ENCODE results near the gene ETV5.
"Not testable (repeated sequence)": the region's sequence is repeated elsewhere in the genome, so short reads cannot be mapped to it uniquely, and the experiment has no call there.

ETV5 gene

DNA sequence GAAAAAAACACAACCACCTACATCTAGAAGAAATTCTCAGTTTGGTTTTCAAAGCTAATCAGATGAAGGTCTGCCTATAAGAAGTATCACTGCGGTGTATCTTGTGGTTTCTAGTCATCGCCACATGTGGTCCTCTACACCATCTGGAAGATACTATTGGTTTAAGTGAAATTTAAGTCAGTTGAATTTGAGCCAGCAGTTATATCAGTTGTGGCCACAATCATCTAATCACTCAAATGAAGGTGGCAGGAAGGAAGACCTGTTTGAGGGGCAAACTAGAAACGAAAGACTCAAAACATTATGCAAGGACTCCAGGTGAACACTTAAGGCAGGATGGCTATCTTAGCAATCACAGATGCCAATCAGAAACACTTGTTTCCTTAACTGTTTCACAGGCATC is 48.7 kb downstream of the ETV5 start:
- DNase-seq, result no peak

DNA sequence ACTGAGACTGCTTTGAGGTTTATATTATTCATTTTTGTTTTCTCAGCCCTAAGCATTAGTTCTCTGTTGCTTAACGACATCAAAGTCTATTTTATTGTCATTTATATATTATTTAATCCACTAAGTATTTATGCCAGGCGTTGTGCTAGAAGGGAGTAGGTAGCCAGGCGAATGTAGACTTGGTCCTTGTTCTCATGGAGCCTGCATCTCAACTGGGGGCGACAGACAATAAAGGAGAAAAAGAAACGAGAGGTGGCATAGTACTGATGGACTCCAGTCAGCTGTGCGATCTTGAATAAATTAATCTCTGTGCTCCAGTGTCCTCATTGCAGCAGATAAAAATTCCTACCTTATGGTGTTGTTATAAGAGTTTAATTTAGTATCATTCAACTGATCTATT is 49.7 kb downstream of the ETV5 start:
- DNase-seq, result no peak

DNA sequence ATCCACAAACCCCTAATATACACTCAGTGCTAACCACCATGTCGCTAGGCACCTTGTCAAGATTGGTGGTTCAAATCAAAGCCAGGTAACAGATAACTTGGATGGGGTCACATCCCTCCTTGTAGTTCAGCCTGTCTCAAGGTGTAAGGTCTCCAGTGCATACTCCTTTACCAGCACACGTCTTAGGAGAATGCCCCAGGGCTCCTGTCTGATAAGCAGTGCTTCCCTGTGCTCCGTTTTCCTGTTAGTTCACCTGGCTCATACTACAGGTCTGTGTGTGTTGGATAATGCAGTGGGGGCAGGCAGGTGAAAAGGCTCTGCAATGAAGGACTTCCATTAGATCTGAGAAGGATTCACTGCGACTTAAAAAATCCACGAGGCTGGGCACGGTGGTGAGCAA is 50.7 kb downstream of the ETV5 start:
- DNase-seq, result no peak

DNA sequence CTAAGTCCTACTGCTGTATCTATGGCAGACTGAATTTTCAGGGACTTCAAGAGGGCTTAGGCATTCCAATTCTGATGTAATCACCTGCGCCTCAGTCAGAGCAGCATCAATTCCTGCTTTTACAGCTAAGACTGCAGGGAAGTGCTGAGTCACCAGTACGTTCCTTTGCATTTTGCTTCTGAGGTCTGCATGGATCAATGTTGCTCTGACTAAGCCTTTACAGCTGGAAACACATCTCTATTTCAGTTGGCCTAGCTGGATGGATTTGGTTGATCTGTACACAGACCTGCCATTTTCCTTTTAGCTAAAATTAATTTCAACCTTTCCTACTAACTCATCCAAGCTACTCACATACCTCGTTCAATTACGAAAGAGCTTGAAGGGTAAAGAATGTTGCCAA is 51.3 kb downstream of the ETV5 start:
- no peak for DNase-seq

DNA sequence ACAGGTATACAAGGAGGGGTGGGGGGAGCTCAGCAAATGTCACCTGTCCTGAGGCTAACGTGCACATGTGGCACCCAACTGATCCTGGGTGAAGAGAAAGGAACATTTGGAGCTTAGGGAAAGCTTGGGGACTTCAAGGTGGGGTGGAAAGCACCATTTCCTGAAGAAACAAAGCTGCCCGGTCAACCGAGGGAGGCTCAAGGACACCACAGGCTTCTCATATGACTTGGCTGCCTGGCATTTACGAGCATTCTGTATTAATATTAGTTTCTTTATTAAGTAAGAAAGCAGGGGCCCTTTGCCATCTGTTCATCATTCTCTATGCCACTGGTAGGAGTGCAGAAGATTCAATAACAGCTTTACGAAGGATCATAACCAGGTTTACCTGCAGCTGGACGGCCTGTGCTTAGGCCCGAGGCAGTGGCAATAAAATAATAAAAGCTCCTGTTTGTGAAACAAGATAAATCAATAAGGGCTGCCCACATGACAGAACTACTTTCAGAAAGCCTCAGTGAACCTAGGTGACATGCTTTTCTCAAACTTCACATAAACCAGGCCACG is 54.0 kb downstream of the ETV5 start:
- DNase-seq, result no peak

DNA sequence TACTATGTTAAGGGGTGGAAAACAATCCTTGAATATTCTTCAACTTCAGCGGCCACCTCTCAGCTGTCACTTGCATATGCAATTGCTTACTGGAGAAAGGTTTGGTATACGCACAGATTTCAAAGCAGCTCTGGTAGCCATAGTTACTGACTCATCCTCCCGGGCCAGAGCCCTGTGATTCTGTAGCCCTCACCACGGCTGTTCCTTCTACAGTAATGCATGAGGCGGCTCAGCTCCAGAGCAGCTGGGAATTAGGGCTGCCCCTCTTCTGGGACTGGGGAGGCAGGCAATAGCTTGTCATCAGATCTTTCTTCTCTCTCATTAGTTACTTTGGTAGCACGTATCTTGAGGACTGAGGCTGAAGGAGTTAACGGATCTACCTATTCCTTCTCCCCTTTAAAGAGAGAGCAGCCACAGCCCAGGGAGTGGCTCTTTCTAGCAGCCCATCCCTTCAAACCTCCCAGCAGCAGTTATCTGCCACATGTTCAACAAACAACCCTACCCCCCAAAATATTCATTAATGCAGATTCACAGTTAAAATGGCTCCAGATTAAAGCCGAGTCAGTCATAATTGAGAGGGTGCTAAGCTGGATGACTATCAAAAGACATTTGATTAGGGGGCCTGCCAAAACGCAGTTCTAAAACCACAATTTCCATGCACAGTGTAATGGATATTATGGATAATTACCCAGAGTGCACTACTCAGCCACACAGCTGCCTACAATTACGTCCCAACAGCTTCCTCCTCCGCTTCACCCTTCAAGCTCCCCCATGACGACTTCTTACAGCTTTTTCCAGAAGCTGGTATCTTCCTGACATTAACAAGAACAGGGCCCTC is 54.7 kb downstream of the ETV5 start:
- DNase-seq, result no peak

DNA sequence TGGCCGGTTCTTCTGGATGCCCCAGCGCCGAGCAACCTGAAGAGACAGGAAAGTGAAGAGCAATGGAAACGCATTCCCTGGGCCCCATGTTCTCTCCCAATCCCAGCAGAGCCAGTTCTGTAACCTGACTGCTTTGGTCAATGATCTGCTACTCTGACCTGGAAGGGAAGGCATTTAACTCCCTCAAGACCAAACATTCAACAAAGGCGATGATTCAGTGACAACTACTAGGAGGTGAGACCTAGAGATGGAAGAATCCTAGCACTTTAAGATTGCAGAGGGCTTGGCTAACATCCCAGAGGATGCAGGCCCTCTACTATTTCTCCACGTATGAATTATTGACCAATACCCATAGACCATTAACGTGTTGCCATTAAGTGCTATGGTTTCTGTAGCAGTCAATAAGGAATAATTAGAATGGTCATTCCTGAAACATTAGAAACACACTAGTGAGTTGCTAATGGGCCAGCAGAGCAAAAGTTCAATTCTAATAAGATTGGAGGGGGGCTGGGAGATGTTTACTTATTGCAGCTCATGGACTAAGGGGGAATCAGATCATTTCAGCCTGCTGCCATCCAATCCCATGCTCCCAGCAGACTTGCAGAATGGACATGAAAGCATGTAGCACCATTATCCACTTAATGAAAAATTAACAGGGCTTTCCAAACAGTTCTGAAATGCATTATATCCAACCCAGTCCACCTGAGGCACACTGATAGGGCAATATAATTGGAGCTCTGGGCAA is 56.6 kb downstream of the ETV5 start:
- no peak for DNase-seq

DNA sequence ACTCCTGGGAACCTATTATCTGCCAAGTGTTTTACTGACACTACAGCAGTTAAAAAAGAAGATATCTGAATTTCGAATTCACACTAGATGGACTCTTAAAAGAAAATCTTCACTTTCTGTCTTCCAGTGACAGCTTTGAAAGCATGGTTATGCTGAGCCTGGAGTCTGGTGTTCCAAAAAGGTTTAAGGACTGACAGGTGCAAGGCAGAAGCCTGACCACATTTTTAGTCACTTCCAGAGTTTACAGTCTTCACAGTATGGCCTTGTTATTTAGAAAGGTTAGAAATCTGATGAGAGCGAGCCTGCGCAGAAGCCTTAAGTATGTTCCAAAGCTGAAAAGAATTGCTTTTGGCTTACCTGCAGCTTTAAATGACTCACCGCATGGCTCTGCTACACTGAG is 59.9 kb downstream of the ETV5 start:
- DNase-seq, result no peak

DNA sequence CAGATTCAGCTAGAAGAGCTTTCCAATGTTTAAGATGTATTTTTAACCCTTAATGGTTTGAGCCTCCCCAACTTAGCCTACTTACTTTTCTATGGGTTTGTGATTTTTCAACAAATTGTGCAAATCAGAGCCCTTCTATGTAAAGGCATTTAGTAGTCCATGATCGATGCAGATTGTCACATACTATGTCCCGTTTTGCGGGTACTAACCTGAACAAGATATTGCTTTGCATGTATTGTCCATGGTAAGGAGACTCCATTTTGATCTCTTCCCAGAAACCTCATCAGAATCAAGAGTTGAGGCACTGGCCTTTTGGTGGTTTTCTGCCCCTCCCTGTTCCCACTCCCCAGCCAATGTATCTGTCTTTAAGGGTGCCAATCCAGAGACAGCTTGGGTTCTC is 60.8 kb downstream of the ETV5 start:
- DNase-seq, result no peak

DNA sequence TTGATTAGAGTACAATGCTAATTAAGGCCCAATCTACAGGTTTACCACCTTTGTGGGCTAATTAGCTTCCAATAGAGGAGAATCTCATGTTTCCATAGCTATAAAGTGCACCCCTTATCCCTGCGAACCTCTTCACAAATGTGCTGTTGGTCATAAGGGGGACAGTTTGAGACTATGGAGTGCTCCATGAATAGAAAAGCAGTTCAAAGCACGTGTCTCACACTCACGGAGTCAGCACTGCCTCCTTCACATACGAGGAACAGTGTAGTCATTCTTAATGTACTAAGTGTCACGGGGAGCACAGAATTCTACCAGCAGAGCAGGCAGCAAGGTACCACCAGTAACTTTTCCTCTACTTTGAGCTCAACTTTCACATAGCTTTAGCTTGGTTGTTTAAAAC is 62.1 kb downstream of the ETV5 start:
- DNase-seq, result no peak

DNA sequence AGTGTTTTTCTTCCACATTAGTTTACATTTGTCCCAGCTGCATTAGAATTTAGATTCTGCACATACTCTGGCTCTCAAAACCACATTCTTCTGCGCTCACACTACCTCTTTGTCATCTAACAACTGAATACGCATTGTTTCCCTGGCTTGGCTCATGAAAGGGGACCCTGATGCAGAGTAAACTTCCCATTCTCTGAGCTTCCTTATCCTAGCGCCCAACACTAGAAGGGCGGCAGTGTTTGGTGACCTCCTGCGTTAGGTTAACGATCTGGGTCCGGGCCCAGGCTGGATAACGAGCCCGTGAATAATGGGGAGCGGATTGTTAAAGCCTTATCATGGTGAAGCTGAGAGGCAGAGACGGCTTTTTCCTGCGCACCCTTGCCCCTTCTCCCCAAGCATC is 63.9 kb downstream of the ETV5 start:
- DNase-seq, result no peak

DNA sequence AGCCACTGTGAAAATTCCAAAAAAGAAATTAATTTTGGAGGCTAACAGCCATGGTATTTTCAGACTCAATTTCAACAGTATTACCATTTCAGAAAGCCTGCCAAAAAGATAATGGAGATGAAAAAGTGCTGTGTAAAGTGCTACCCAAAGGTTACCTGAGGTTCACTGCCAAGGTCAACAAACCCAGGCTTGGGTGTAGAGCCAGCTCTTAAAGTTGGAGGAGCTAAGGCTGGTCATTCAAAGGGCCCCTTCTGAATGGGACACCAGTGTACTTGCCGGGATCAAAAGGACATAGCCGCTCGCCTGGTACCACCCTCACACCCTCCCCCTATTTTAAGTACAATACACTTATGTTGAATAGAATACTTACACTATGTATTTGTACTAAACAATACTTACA is 64.5 kb downstream of the ETV5 start:
- DNase-seq, result no peak

DNA sequence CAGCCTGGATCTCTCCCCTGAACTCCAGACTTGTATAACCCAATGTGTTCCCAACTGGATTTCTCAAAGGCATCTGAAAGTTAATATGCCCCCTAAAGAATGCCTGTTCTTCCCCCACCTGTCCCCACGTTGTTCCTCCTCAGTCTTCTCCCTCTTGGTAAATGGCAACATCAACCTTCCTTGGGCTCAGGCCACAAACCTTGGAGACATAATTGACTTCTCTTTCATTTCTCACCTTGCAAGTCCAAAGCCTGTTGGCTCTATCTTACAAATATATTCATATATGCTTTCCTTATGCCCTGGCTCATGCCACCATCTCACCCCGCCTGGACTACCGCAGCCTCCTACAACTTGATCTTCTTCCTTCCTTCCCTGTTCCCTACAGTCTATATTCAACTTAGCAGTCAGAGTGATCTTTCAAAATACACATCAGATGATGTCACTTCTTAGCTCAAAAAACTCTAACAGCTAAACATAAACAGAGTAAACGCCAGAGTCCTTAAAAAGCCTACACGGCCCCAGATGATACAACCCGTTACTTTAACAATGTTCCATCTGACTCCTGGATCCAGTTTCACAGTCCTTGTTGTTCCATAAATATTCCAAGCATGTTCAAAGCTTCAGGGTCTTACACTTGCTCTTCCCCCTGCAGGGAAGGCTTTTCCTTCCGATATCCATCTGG is 66.2 kb downstream of the ETV5 start:
- no peak for DNase-seq

DNA sequence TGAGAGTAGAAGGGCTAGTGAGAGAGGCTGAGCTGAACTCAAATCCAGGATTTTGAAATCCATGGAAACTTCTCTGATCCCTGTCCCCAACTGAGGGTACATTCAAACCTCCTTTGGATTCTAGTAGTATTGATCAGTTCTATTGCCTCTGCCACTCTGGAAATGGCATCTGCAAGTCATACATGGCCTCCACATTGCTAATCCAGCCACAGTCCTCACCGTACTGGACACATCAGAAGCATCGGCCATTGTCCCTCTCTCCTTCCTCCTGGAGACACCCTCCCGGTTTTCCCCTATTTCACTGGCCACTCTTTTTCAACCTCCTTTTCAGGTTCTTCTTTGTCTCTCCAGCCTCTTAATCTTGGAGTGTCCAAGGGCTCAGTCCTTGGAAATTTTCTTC is 66.9 kb downstream of the ETV5 start:
- no peak for DNase-seq

DNA sequence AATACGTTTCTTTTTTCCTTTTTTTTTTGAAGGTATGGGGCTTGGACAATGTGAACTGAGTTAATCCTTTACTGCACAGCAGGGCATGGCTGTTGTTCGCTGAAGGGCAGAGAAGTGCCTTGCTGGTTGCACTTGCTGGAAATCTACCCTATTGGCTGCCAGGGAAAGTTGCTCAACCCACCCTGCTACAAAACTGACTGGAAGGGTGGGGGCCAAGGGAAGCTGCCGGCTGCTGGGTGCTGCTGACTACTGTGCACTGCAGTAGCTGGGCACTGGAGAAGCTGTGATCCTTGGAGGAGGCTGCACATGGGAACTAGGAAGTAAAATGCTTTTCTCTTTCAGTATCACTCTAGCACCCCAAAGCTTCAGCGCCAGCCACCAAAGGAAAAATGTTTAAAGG is 70.5 kb downstream of the ETV5 start:
- DNase-seq, result no peak

DNA sequence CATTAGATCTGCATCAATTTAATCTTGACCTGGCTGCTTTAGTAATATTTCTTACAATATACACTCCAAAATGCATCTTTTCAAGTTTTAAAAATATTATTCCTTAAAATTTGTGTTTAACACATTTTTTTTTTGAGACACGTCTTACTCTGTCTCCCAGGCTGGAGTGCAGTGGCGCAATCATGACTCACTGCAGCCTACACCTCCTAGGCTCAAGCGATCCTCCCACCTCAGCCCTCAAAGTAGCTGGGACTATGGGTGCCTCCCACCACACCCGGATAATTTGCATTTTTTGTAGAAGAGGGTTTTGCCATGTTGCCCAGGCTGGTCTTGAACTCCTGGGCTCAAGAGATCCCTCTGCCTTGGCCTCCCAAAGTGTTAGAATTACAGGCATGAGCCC is 73.6 kb downstream of the ETV5 start:
- DNase-seq, result no peak

DNA sequence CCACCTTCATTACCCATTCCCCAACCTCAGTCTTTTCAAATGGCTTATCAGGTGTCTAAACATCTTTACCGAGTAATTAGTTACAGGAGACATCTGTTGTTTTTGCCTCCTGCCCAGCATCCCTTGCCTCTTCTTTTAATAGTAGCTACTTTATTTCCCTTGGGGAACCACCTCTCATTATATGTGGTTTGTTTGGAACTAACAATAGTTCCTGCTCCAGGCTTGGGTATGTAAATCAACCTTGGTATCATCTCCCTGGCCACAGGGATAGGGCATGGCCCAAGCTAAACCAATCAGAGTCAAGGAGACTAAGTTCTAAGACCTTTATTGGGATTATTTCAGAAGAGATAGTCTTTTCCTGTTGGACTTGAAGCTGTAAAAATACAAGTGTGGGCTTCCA is 76.6 kb downstream of the ETV5 start:
- no peak for DNase-seq

DNA sequence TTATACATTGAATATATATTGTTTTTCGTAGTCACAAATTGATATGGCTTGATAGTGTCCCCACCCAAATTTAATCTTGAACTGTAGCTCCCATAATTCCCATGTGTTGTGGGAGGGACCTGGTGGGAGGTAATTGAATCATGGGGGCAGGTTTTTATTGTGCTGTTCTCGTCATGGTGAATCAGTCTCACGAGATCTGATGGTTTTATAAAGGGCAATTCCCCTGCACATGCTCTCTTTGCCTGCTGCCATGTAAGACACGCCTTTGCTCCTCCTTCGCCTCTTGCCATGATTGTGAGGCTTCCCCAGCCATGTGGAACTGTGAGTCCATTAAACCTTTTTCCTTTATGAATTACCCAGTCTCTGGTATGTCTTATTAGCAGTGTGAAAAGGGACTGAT is 82.9 kb downstream of the ETV5 start:
- DNase-seq, result not testable (repeated sequence)

DNA sequence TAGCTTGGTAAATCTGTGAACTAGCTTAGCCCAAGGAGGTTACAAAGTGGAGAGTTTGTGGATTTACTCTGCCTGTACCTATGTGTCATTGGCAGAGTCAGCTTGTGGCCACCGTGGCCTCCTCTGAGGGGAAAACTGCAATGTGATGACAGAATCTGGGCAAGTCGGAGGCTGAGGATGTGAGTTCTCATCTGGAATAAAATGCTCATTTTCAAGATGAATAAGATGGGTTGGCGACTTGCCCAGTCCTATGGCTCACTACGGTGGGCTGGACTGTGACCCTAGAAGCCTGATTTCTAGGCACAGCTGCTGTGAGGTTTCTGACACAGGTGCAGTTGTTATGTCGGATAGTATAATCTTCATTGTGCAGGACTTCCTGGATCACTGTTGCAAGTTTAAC is 83.7 kb downstream of the ETV5 start:
- DNase-seq, result no peak

DNA sequence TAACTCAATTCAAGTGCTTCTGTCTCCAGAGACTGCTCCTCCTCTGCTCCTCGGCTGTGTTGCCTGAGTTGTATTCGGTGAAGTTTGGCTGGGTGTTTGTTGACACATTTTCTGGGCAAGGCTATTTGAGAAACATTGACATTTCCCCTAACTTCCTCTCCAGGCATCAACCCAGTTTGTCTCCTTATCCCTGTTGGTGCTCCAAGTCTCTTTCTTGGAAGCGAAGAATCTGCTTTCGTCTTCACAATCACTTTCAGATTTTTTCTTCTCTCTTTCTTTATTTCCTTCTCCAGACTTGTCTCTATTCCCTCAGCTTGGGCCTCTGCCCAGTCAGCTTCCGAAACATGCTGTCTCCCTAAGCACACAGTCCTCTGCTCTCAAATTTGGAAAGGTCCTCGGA is 84.7 kb downstream of the ETV5 start:
- no peak for DNase-seq

DNA sequence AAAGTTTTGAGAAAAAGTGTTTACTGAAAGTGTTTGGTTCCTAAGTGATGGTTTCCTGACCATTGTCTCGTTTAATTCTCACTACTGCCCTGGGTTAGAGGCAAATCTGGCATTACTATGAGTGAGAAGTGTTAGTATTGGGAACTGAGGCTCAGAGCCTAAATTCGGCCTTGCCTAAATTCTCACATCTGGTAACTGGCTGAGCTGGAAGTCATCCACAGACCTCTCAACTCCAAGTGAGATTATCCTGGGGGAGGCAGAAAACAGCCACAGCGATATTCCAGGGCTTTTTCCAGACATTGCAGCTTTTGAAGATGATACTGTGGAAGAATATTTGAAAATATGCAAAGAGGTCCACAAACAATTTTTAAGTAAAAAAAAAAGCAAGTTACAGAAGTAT is 86.0 kb downstream of the ETV5 start:
- no peak for DNase-seq

DNA sequence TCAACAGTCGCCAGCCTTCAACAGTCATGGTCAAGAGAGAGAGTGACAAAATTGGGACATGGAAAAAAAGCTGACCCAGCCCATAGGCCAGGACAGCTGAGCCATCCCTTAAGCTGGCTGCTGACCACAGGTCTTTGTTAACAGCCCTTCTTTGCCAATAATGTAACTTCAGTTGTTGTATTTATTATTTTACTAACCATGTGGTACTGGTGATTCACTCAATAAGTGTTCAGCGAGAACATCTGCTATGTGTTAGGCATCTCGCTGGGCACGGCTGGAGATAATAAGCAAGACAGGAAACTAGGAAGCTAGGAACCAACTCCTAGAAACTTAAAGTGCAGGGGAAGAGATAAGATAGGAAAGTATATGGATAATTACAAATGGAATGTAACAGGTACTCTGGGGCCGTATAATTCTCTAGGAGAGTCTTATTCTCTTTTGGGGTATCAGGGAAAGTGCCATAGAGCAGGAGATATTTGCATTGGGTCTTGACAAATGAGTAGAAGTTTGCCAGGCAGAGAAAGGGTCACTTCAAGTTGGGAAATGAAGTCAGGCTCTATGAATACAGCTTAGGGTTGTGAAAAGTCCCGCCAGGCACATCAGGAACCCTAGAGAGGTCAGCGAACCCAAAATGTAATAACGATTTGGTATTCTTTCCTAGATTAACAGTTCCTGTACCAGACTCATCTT is 87.1 kb downstream of the ETV5 start:
- no peak for DNase-seq

DNA sequence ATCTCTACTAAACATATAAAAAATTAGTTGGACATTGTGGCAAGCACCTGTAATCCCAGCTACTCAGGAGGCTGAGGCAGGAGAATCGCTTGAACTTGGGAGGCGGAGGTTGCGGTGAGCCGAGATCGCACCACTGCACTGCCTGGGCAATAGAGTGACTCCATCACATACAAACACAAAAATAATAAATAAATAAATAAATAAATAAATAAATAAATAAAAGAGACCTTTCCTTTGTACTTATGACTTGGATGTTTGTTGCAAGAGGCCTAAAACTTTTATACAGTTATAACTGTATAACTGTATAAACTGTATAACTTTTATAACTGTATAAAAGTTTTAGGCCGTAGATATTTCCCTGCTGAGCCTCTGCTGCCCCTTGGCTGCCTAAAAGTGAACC is 87.6 kb downstream of the ETV5 start:
- not testable (repeated sequence) for DNase-seq

Measured in effector CD4-positive, alpha-beta T cell (primary cell).